SK-N-SH treated with all-trans-retinoic acid at 6 μM for 48 hours (cell line): ENCODE data around the gene LYRM4.

Experiments used
- ATAC-seq: fragments of 200-7000 bp; cut with Tn5 transposase; 3 replicates; pipeline ENCODE4 v1.9.1; 2020; ENCODE audit warnings: mild to moderate bottlenecking, moderate library complexity
- ARNTL ChIP-seq: fragments of 450-650 bp; formaldehyde crosslinking; IDR thresholded peaks from 2 replicates; pipeline ENCODE4 v1.5.0; 2020; ENCODE audit warnings: low read depth, mild to moderate bottlenecking, moderate library complexity, borderline replicate concordance
- BACH2 ChIP-seq: fragments of 250-450 bp; sonication (Bioruptor Pico); IDR thresholded peaks from 2 replicates; pipeline ENCODE4 v1.9.0; 2021; ENCODE audit warnings: mild to moderate bottlenecking, borderline replicate concordance
- CSDC2 ChIP-seq: fragments of 250-450 bp; sonication (Bioruptor Pico); IDR thresholded peaks from 2 replicates; pipeline ENCODE4 v1.5.0; 2020; ENCODE audit warnings: mild to moderate bottlenecking, moderate library complexity
- CSRNP3 ChIP-seq: fragments of 250-450 bp; sonication (Bioruptor Pico); IDR thresholded peaks from 2 replicates; pipeline ENCODE4 v1.5.1; 2021; ENCODE audit warnings: mild to moderate bottlenecking, moderate library complexity
- ESRRG ChIP-seq: fragments of 250-450 bp; sonication (Bioruptor Pico); IDR thresholded peaks from 2 replicates; pipeline ENCODE4 v1.6.1; 2021; ENCODE audit warnings: mild to moderate bottlenecking
- GLIS3 ChIP-seq: fragments of 250-450 bp; sonication (Bioruptor Pico); IDR thresholded peaks from 2 replicates; pipeline ENCODE4 v1.5.0; 2020; ENCODE audit warnings: mild to moderate bottlenecking, moderate library complexity
- ISL1 ChIP-seq: fragments of 250-450 bp; sonication (Bioruptor Pico); IDR thresholded peaks from 2 replicates; pipeline ENCODE4 v2.1.2; 2022; ENCODE audit warnings: mild to moderate bottlenecking, moderate library complexity
- OSR1 ChIP-seq: fragments of 250-450 bp; sonication (Bioruptor Pico); IDR thresholded peaks from 2 replicates; pipeline ENCODE4 v1.8.0; 2022; ENCODE audit warnings: moderate library complexity, mild to moderate bottlenecking, inconsistent platforms
- PATZ1 ChIP-seq: fragments of 250-450 bp; sonication (Bioruptor Pico); IDR thresholded peaks from 2 replicates; pipeline ENCODE4 v1.8.0; 2020; ENCODE audit warnings: mild to moderate bottlenecking, moderate library complexity, borderline replicate concordance
- POU6F1 ChIP-seq: fragments of 250-450 bp; sonication (Bioruptor Pico); IDR thresholded peaks from 2 replicates; pipeline ENCODE4 v1.8.0; 2021; ENCODE audit warnings: low read depth, mild to moderate bottlenecking, moderate library complexity, borderline replicate concordance
- PPARA ChIP-seq: fragments of 250-450 bp; sonication (Bioruptor Pico); IDR thresholded peaks from 2 replicates; pipeline ENCODE4 v1.5.0; 2020; ENCODE audit warnings: mild to moderate bottlenecking, borderline replicate concordance
- SNAI2 ChIP-seq: fragments of 250-450 bp; sonication (Bioruptor Pico); IDR thresholded peaks from 2 replicates; pipeline ENCODE4 v1.5.0; 2020; ENCODE audit warnings: mild to moderate bottlenecking, moderate library complexity
- TCF4 ChIP-seq: fragments of 250-450 bp; sonication (Bioruptor Pico); IDR thresholded peaks from 2 replicates; pipeline ENCODE4 v1.8.0; 2021; ENCODE audit warnings: mild to moderate bottlenecking, moderate library complexity, borderline replicate concordance
- TSHZ2 ChIP-seq: fragments of 250-450 bp; sonication (Bioruptor Pico); IDR thresholded peaks from 2 replicates; pipeline ENCODE4 v1.5.0; 2020; ENCODE audit warnings: mild to moderate bottlenecking, moderate library complexity
- ZC3H10 ChIP-seq: fragments of 250-450 bp; sonication (Bioruptor Pico); IDR thresholded peaks from 2 replicates; pipeline ENCODE4 v1.5.1; 2021; ENCODE audit warnings: mild to moderate bottlenecking, moderate library complexity
- ZFP3 ChIP-seq: fragments of 250-450 bp; sonication (Bioruptor Pico); IDR thresholded peaks from 2 replicates; pipeline ENCODE4 v1.5.0; 2020; ENCODE audit warnings: mild to moderate bottlenecking, moderate library complexity
- ZFP30 ChIP-seq: fragments of 450-650 bp; formaldehyde crosslinking; IDR thresholded peaks from 2 replicates; pipeline ENCODE4 v1.5.0; 2022; ENCODE audit warnings: mild to moderate bottlenecking, moderate library complexity
- ZNF565 ChIP-seq: fragments of 450-650 bp; formaldehyde crosslinking; conservative IDR thresholded peaks from 2 replicates; pipeline ENCODE4 v1.5.0; 2020; ENCODE audit warnings: low read depth, mild to moderate bottlenecking, moderate library complexity
- ZNF70 ChIP-seq: fragments of 450-650 bp; formaldehyde crosslinking; IDR thresholded peaks from 2 replicates; pipeline ENCODE4 v1.5.0; 2020; ENCODE audit warnings: mild to moderate bottlenecking, moderate library complexity
- ZNF8 ChIP-seq: fragments of 450-650 bp; formaldehyde crosslinking; IDR thresholded peaks from 2 replicates; pipeline ENCODE4 v1.5.0; 2020; ENCODE audit warnings: mild to moderate bottlenecking, moderate library complexity

LYRM4 gene

DNA sequence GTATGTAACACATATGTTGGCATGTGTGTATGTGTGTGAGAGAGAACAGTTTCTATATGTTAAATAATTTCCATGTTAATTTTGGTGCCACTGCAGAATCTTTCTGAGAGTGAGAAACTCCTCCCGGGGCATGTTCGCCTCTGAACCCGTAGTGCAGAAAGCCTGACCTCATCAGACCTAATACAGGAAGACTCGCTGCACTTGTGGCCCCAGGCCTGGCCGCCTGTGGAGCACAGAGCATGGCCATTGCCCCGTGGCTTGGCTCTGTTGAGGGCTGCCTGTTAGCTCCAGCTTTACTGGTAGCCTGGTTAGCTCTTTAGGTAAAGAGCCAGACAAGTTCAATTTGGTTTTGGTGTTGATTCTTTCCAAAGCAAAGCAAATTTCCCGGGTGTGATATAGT lies 26.0 kb upstream of the LYRM4 start:
- no peak; the same call in 2 of the 3 replicates for ATAC-seq
- no peak for TF ChIP-seq BACH2 (CRISPR knock-in tag)
- no peak for TF ChIP-seq PATZ1
- no peak for TF ChIP-seq ISL1 (CRISPR knock-in tag)
- TF ChIP-seq SNAI2 (CRISPR knock-in tag): no peak
- TF ChIP-seq ZNF70: no peak
- TF ChIP-seq TSHZ2: no peak
- TF ChIP-seq OSR1 (CRISPR knock-in tag): no peak
- TF ChIP-seq CSDC2 (CRISPR knock-in tag): no peak
- TF ChIP-seq CSRNP3 (CRISPR knock-in tag): no peak
- TF ChIP-seq ZFP30 (CRISPR knock-in tag): no peak
- TF ChIP-seq ZFP3 (CRISPR knock-in tag): no peak
- TF ChIP-seq ZC3H10: no peak
- no peak for TF ChIP-seq TCF4 (CRISPR knock-in tag)
- no peak for TF ChIP-seq POU6F1 (CRISPR knock-in tag)
- TF ChIP-seq ZNF565 (CRISPR knock-in tag): no peak
- no peak for TF ChIP-seq GLIS3 (CRISPR knock-in tag)
- TF ChIP-seq, all 23 proteins: peak for 0

DNA sequence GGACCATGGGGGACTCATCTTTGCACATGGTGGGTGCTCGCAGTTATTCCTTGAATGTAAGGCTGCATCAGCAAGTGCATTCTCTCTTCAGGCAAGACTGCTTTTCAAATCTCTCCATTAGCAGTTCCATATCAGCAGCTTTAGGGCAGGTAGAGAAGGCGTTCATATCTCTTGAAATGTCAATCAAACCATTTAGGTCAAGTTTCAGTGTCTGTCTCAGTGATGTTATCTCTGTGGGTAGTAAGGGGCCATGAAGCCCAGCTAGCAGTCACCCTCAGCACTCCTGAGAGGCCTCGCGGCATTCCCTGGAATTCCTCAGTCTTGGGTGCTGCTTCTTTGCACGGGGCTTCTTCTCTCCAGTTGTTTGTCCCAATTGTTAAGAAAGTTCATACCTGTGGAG lies 24.8 kb upstream of the LYRM4 start:
- TF ChIP-seq CSRNP3 (CRISPR knock-in tag) (no peak), ISL1 (CRISPR knock-in tag) (no peak), PPARA (CRISPR knock-in tag) (no peak), SNAI2 (CRISPR knock-in tag) (no peak), ARNTL (CRISPR knock-in tag) (no peak), ZNF8 (no peak), ZFP3 (CRISPR knock-in tag) (no peak), ZFP30 (CRISPR knock-in tag) (no peak), CSDC2 (CRISPR knock-in tag) (no peak), ZNF565 (CRISPR knock-in tag) (no peak)
- no peak for ATAC-seq

DNA sequence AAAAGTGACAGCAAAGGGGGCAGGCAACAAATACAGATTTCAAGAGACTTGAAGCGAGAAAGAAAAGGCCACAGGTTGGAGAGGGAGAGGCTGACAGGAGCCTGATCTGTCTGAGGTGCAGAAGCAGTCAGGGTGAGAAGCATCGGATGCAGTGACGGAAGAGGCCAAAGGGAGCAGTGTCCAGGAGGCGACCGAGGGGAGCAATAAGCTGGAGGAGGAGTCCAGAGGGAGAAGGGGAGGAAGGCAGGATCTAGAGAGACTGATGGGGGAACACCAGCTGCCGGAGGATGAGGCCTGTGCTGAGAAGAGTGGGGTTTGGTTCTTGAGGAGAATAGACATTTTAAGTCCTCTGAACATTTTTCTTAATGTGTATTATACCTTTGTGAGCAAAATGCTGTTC lies 24.3 kb upstream of the LYRM4 start:
- ATAC-seq: no peak
- TF ChIP-seq GLIS3 (CRISPR knock-in tag): no peak
- TF ChIP-seq PATZ1: no peak
- TF ChIP-seq TCF4 (CRISPR knock-in tag): no peak
- TF ChIP-seq ISL1 (CRISPR knock-in tag): no peak
- TF ChIP-seq BACH2 (CRISPR knock-in tag): no peak
- no peak for TF ChIP-seq ZFP3 (CRISPR knock-in tag)
- TF ChIP-seq CSRNP3 (CRISPR knock-in tag): no peak
- no peak for TF ChIP-seq ARNTL (CRISPR knock-in tag)
- TF ChIP-seq ESRRG (CRISPR knock-in tag): no peak
- TF ChIP-seq SNAI2 (CRISPR knock-in tag): no peak
- no peak for TF ChIP-seq ZNF70
- TF ChIP-seq POU6F1 (CRISPR knock-in tag): no peak
